Measurements from ENCODE around the gene CDC42SE2. TPM values are rescaled to one million over a fixed set of nuclear protein-coding genes. Genes with fewer than 3 reads are reported as not detected.

The CDC42SE2 gene
- total and polyA plus RNA-seq, 2 of the 4 experiments (the other 2 are of a cell fraction) = 12.5 to 19.4 TPM

DNA sequence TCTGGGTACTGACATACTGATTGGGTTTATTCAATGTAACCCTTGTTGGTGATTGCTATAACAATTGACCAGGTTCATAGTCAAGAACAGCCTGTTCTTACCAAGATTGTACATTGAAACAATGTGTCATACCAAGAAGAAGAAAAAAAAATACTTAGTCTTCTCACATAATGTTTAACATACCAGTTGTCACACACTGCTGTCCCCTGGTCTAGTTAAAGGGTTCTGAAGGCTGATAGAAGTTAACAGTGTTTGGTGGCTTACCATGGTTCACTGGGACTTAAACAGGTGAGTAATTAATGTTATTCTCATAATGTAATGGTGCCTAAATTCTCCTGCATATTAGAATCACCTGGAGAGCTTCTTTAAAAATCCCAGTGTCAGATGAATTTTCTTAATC lies 18.5 kb upstream of the CDC42SE2 start:
- H3K4me2 ChIP-seq (ENCODE audit: low read depth, low read length) = no peak overlapping the region
- no peaks in the 10 kb centered on the region for H3K36me3 ChIP-seq (ENCODE audit: control insufficient read depth, insufficient read depth, low read length)
- no peaks in the 10 kb centered on the region for H3K27me3 ChIP-seq (ENCODE audit: control insufficient read depth, insufficient read depth, low read length)
- H3K9me3 ChIP-seq (ENCODE audit: control insufficient read depth, insufficient read depth, low read length) = peaks cover 2% of the 10 kb centered on the region; the same call in 1 of the 2 replicates
- no peaks in the 10 kb centered on the region; the same call in 1 of the 2 replicates for H4K20me1 ChIP-seq (ENCODE audit: insufficient read depth, low read length)
- no peak overlapping the region for H3K4ac ChIP-seq (ENCODE audit: low read depth, low read length)
- no peak overlapping the region for H3K14ac ChIP-seq (replicated peaks; ENCODE audit: low read depth, low read length)
- ChIA-PET CTCF (no interaction called here), POLR2A (ENCODE audit: unreplicated experiment) (no interaction called here)
- H2AK5ac ChIP-seq (ENCODE audit: low read depth, low read length) = 0 out of 2 replicates have a peak overlapping the region, but pooled peaks have one; percentile 6
- TF ChIP-seq BHLHE40 (IDR thresholded peaks at IDR 0.05; ENCODE audit: low read depth, low read length) (no peak), RFX5 (IDR thresholded peaks at IDR 0.05; ENCODE audit: low read depth, low read length) (no peak), RAD21 (IDR thresholded peaks at IDR 0.05; ENCODE audit: low read length) (no peak), MAZ (IDR thresholded peaks at IDR 0.05; ENCODE audit: borderline replicate concordance, low read depth, low read length) (no peak), SMC3 (IDR thresholded peaks at IDR 0.05; ENCODE audit: low read depth, low read length) (no peak), FOS (IDR thresholded peaks at IDR 0.05; ENCODE audit: low read depth, low read length) (no peak), MXI1 (IDR thresholded peaks at IDR 0.05; ENCODE audit: borderline replicate concordance, low read depth, low read length) (no peak), POLR2A (IDR thresholded peaks at IDR 0.05; ENCODE audit: low read depth, low read length) (no peak), RCOR1 (IDR thresholded peaks at IDR 0.05; ENCODE audit: insufficient replicate concordance, low read length) (no peak), MAFK (IDR thresholded peaks at IDR 0.05; ENCODE audit: low read depth, low read length) (no peak), NFE2L2 (IDR thresholded peaks at IDR 0.05; ENCODE audit: low read depth, low read length) (no peak), CHD1 (IDR thresholded peaks at IDR 0.05; ENCODE audit: low read depth, low read length) (no peak), CEBPB (IDR thresholded peaks at IDR 0.05; ENCODE audit: low read depth, low read length) (no peak)
- TF ChIP-seq, protein P1, sequence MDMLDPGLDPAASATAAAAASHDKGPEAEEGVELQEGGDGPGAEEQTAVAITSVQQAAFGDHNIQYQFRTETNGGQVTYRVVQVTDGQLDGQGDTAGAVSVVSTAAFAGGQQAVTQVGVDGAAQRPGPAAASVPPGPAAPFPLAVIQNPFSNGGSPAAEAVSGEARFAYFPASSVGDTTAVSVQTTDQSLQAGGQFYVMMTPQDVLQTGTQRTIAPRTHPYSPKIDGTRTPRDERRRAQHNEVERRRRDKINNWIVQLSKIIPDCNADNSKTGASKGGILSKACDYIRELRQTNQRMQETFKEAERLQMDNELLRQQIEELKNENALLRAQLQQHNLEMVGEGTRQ (IDR thresholded peaks at IDR 0.05; ENCODE audit: low read depth, low read length) = no peak
- TF ChIP-seq, protein P2, sequence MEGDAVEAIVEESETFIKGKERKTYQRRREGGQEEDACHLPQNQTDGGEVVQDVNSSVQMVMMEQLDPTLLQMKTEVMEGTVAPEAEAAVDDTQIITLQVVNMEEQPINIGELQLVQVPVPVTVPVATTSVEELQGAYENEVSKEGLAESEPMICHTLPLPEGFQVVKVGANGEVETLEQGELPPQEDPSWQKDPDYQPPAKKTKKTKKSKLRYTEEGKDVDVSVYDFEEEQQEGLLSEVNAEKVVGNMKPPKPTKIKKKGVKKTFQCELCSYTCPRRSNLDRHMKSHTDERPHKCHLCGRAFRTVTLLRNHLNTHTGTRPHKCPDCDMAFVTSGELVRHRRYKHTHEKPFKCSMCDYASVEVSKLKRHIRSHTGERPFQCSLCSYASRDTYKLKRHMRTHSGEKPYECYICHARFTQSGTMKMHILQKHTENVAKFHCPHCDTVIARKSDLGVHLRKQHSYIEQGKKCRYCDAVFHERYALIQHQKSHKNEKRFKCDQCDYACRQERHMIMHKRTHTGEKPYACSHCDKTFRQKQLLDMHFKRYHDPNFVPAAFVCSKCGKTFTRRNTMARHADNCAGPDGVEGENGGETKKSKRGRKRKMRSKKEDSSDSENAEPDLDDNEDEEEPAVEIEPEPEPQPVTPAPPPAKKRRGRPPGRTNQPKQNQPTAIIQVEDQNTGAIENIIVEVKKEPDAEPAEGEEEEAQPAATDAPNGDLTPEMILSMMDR (conservative IDR thresholded peaks at IDR 0.05; ENCODE audit: low read depth, low read length) = no peak
- TF ChIP-seq, protein P3, sequence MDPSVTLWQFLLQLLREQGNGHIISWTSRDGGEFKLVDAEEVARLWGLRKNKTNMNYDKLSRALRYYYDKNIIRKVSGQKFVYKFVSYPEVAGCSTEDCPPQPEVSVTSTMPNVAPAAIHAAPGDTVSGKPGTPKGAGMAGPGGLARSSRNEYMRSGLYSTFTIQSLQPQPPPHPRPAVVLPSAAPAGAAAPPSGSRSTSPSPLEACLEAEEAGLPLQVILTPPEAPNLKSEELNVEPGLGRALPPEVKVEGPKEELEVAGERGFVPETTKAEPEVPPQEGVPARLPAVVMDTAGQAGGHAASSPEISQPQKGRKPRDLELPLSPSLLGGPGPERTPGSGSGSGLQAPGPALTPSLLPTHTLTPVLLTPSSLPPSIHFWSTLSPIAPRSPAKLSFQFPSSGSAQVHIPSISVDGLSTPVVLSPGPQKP (IDR thresholded peaks at IDR 0.05; ENCODE audit: borderline replicate concordance, low read depth, low read length) = no peak
- no peak overlapping the region for H2BK5ac ChIP-seq (ENCODE audit: low read depth, low read length, poor library complexity, severe bottlenecking)
- ATAC-seq (ENCODE audit: low read depth) (no peak), DNase-seq (no peak)
- no peak overlapping the region for H2AK9ac ChIP-seq (replicated peaks; ENCODE audit: low read depth, low read length, poor library complexity)
- dilution Hi-C loops (cut with HindIII; ENCODE audit: low sequenced_read_pairs, unreplicated experiment) = no loop called here
- H3K9ac ChIP-seq (ENCODE audit: low read depth, low read length) = no peak overlapping the region
- H3K79me1 ChIP-seq (ENCODE audit: low read depth in 1 of 2, low read length in 2 of 2) = no peaks in the 10 kb centered on the region
- no peak overlapping the region for H4K91ac ChIP-seq (ENCODE audit: insufficient read depth, low read depth, low read length)
- no peak overlapping the region for H2BK20ac ChIP-seq (ENCODE audit: low read depth, low read length)
- H3K27ac ChIP-seq (ENCODE audit: insufficient read depth, low read length) = no peak overlapping the region
- H3K9me1 ChIP-seq (ENCODE audit: insufficient read depth, low read length) = no peaks in the 10 kb centered on the region
- no peaks in the 10 kb centered on the region for H3K4me1 ChIP-seq (ENCODE audit: control insufficient read depth, insufficient read depth, low read length)
- no peak overlapping the region for H4K5ac ChIP-seq (ENCODE audit: low read depth, low read length)
- H3K23ac ChIP-seq (ENCODE audit: low read depth, low read length) = no peak overlapping the region
- no peak overlapping the region for H4K8ac ChIP-seq (ENCODE audit: low read depth in 2 of 2, low read length in 2 of 2)
- no peak overlapping the region for H2BK15ac ChIP-seq (ENCODE audit: low read depth, low read length)
- no peak overlapping the region for H2AFZ ChIP-seq (replicated peaks; ENCODE audit: low read length, poor library complexity)
- BruUV-seq (replicated peaks) = no TSS peak
- H2BK120ac ChIP-seq (ENCODE audit: low read depth, low read length) = no peak overlapping the region
- H3K4me3 ChIP-seq (ENCODE audit: insufficient read depth, low read depth, low read length) = no peak overlapping the region
- in situ Hi-C loops (cut with MboI; ENCODE audit: low sequenced_read_pairs) = no loop called here
- no peak overlapping the region for H3K56ac ChIP-seq (ENCODE audit: extremely low read depth, insufficient read depth, low read length)
- intact Hi-C loops (cut with micrococcal nuclease) = no loop called here
- H3K18ac ChIP-seq (ENCODE audit: low read depth, low read length) = no peak overlapping the region
